ELR (cell line): ENCODE measurements around the gene PGPEP1.
"Not testable (repeated sequence)": the region's sequence is repeated elsewhere in the genome, so short reads cannot be mapped to it uniquely, and the experiment has no call there.

Experiments
- DNase-seq: peaks from one replicate; pipeline ENCODE4 v3.0.0-alpha.2; 2015; ENCODE audit warnings: low read depth

Gene PGPEP1

DNA sequence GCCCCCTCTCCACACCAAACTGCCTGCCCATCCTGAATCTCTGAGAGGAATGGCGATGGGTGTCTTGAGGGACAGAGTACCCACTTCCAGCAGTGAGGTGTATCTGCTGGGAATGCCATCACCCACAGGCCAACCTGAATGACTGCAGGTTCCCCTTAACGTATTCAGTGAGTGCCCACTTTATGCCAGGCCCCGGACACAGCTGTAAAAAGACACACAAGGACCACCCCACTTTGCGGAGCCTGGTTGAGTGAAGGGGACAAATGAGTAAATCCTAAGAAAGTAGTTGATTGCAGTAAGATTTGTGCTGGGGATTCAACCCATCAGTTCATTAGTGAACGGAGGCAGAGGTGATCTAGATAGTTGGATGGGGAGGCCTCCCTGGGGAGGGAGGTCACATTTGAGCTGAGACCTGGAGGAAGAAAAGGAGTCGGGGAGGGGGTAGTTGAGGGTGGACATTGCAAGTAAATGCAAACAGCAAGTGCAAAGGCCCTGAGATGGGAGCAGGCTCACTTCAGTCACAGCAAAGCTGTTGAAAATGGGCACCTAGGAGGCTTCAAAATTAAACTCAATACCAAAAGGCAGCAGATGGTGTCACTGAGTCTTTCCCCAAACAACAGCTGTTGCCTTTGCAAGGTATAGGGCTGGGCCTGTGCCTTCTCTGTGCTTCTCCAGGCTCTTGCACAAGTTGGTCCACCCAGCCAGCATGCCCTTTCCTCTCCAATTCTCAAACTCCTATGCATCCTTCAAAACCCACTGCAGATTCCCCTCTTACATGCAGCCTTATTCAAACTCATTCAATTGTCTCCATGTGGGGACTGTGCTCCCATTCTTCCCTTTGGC lies 49.9 kb downstream of the PGPEP1 start:
- no peak for DNase-seq

DNA sequence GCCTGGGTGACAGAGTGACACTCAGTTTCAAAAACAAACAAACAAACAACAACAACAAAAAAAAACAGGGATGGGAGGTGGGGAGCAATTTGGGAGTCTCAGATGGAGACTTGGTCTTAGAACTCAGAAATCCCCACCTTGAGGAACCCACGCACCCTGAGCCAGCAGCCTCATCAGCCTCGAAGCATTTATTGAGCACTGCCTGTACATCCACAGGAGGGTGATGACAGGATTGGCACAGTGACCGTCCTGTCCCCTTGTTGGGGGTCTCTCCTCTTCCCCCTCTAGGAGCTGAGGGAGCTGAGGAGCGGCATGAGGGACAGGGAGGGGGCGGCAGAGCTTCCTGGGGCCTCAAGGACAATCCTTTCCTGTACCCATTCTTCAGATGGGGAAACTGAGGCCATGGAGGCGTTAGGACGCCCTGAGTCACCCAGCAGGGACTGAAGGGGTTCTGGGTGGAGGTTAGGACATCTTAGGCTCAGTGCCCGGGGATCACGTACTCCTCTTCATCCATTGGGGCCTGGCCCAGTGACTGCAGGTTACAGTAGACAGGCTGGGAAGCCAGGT lies 51.2 kb downstream of the PGPEP1 start:
- DNase-seq: no peak

GRCh38 chr19:18392417-18392816 lies 52.0 kb downstream of the PGPEP1 start:
- no peak for DNase-seq

DNA sequence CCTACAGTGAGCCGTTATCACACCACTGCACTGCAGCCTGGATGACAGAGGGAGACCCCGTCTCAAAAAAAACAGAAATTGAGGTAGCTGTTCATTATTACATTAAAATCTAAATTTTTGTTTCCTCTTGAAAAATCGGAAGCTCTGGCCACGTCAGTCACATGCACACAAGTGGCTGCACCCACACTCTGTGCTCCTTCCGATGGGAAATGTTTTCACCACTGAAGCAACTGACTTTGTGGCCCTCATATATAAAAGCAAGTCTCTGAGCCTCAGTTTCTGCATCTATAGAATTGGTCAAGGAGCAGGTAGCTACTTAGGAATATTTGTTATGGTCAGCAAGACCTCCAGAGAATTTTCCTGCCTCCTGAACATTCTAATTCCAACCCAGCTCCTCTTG lies 52.5 kb downstream of the PGPEP1 start:
- no peak for DNase-seq

DNA sequence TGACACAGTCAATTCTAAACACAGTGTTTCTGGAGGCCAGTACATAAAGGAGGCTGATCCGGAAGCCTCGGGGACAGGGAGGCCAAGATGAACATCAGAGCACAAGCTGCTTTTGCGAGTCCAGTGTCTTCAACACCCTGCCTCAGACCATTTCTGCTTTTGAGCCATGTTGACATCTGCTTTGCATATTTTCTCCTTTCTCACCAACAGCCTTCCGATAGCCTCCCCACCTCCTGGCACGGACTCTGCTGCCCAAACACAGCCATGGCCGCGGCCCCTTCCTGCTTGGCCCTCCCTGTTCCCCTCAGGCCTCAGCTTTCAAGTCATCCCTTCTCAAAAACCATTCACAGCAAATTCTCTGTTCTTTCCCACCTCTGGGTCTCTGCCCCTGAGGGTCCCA lies 53.4 kb downstream of the PGPEP1 start:
- no peak for DNase-seq

DNA sequence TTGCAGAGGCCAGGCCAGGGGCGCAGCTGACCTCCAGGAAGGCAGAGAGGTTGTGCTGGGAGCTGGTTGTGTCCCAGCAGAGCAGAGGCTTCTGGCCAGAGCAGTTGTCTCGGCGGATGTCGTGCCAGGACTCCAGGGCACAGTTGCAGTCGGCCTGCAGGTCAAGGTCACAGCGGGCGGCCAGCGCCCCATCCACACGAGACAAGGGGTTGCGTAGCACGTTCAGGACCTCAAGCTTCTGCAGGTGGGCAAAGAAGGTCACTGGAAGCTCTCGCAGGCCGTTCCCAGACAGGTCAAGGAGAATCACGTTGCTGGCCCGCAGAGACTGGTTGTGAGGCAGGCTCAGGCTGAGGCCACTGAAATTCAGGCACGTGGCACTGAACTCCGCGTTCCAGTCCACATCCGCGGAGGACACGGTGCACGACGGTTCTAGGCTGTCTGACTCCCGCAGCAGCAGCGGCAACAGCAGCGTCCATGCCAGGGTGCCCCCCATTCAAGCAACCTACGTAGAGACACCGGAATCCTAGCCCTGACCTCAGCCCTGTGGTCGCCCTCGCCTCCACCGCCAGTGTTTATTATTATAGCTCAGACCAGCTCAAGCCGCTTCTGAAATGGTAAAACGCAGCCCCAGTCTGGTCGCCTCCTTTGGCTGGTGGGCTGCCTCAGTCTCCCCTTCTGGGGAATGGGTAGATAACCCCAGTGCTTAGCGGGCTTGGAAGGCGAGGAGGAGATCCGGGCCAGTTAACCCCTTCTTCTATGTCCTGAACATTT lies 56.3 kb downstream of the PGPEP1 start:
- DNase-seq: no peak

- no peak for DNase-seq
Measured at GRCh38 chr19:18397242-18398202, 57.1 kb downstream of the PGPEP1 start, which contains the start of gene LRRC25. LRRC25 (minus strand) TSS chr19:18397622; CDS start chr19:18396963, 659 bp downstream.

- peak; percentile 80 for DNase-seq
Measured at GRCh38 chr19:18399008-18399407, 58.6 kb downstream of the PGPEP1 start.

DNA sequence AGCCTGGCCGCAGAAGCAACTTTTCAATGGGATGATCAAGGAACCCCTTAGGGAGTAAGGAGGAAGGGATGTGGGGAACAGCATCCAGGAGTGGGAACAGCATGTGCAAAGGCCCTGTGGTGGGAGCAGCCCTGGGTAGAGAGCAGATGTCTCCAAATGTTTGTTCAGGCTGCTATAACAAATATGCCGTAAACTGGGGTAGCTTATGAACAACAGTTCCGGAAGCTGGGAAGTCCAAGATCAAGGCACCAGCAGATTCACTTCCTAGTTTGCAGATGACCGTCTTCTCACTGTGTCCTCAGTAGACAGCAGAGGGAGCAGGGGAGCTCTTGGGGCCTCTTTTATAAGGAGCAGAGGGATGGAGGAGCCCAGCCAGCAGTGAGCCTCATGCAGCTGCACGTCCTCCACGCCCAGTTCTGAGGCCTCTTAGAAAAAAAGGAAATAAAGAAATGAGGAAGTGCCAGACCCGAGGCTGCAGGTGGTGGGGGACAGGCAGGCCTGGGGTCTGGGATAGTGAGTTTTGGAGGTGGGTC lies 61.2 kb downstream of the PGPEP1 start:
- DNase-seq: peak; percentile 79

DNA sequence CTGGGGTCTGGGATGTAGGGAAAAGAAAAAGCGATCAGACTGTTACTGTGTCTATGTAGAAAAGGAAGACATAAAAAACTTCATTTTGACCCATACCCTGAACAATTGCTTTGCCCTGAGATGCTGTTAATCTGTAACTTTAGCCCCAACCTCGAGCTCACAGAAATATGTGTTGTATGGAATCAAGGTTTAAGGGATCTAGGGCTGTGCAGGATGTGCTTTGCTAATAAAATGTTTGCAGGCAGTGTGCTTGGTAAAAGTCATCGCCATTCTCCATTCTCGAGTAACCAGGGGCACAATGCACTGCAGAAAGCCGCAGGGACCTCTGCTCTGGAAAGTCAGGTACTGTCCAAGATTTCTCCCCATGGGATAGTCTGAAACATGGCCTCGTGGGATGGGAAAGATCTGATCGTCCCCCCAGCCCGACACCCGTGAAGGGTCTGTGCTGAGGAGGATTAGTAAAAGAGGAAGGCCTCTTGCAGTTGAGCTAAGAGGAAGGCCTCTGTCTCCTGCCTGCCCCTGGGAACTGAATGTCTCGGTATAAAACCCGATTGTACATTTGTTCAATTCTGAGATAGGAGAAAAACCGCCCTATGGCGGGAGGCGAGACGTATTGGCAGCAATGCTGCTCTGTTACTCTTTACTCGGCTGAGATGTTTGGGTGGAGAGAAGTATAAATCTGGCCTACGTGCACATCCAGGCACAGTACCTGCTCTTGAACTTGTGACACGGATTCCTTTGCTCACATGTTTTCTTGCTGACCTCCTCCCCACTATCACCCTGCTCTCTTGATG lies 62.3 kb downstream of the PGPEP1 start:
- not testable (repeated sequence) for DNase-seq

GRCh38 chr19:18405754-18406153 lies 65.4 kb downstream of the PGPEP1 start:
- not testable (repeated sequence) for DNase-seq

DNA sequence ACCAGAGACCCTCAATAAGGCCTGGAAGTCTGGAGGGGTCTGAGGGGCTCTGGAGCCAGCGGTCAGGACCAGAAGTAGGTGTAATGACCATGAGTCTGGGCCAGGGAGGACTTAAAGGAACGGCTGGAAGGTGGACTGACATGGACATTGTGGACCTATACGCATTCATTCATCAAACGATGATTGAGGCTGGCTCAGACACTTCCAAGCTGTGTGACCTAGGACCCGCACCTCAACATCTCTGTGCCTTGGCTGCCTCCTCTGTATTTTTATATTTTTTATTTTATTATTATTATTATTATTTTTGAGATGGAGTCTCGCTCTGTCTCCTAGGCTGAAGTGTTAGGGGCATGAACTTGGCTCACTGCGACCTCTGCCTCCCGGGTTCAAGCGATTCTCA lies 66.4 kb downstream of the PGPEP1 start:
- DNase-seq: no peak

- DNase-seq: peak; percentile 48
Measured at GRCh38 chr19:18408053-18408476, 67.7 kb downstream of the PGPEP1 start.

DNA sequence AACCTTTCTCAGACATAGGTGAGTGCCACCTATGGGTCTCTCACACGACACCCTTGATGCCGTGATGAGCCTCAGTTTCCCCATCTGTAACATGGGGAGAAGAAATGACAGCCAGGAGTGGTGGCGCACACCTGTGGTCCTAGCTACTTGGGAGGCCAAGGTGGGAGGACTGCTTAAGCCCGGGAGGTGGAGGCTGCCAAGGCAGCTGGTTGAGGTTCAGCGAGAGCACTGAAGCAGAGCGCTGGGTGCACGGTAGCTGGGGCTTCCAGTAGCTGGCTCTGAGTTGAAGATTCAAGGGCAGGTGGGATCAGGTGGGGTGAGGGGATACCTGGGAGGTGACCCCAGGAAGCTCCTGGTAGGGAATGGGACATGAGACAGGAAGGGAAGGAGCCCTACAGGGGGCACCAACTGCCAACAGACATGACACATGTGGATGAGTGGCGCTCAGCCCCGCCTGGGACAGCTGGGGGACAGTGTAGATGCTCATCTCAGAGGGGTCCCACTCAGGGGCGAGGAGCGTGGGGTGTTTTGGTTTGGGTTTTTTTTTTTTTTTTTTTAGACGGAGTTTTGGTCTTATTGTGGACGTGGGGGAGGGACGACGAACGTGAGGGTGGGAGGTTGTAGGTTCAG lies 72.3 kb downstream of the PGPEP1 start:
- DNase-seq: no peak

DNA sequence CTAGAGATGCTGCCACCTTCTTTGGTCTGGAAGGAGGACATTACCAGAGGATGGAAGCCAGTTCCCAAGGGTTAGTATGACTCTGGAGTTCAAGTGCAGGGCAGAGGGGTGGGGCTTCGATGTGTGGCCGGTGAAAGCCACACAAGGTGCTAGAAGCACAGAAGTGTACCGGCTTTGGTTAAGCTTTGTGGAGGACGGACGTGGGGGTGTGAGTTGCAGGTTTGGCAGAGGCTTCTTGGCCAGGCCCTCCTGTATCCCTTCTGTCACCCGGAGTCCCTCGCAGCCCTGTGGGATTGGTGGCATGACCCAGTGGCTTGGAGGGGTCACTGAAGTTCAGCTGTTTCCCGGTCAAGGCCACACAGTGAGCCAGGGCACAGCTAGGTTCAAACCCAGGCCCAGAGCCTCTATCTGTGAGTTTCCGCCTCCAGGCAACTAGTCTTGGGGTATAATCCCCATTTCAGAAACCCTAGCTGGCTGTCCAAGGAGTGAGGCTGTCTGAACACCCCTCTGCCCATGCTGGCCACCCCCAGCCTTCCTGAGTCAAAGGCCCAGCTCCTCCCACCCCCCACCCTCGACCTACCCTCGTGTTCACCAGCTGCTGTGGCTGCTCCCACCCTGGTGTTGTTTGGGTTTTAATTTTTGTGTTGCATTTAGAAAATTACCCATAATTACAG lies 74.2 kb downstream of the PGPEP1 start:
- peak; percentile 45 for DNase-seq

DNA sequence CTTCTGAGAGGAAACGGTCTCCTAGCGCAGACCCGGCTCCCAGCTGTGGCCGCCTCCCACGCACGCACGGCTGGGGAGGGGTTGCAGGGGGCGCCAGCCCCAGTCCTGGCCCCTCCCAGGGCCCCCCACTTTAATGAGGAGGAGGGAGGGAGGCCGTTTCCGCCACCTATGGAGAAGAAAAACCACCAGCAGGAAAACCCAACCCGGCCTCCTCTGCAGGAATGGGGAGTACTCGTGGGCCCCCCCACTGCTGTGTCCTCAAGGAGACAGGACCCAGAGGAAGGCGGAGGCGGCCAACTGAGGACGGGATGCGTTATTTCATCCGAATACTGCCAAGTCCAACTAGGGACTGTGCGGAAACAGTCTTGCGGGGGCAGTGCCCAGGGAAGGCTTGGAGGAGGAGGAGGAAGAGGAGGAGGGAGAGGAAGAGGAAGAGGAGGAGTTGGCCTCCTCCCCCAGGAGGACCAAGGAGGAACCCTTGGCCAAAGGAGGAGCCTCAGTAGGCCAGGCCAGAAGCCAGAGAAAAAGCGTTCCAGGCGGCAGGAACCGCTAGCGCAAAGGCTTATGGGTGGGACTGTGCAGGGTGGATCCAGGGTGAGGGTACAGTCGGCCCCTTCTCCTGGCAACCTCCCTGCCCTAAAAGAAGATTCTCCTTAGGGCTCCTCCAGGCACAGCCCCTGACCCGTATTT lies 74.9 kb downstream of the PGPEP1 start:
- DNase-seq: peak; percentile 55

- peak; percentile 90 for DNase-seq
Measured at GRCh38 chr19:18416778-18417249, 76.4 kb downstream of the PGPEP1 start.

DNA sequence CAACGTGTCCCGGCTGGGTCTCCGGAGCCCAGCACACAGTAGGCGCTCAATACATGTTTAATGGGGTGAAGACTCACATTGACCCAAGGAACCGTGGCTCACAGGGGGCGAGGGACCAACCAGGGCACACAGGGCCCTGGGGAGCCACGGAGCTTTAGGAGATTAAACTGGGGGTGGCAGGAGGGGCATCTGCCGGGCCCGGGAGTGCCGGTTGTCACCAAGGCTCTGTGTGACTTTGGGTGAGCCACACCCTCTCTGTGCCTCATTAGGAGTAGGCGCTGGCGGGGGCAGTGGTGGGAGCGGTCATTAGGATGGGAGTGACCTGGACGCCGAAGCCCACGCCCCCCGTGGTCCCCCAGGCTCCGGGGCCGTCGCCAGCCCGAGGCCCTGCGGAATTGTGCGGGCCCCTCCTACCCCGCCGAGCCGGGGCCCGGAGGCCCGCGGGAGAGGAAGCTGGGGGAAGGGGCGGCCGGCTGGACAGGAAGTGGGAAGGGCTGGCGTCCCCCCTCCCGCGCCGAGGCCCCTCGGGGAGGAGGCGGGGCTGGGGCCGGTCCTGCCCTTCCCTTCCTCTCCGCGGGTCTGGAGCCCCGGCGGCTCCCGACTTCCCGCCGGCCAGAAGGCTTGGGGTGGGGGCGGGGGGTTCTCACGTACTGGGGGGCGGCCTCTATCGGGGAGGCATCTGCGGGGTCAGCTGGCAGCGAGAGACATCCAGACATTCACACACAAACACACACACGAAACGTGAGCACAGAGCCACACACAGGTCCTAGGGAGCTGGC lies 77.0 kb downstream of the PGPEP1 start:
- DNase-seq: peak; percentile 87
